ENCODE data around the gene OR11A1. TPM values are rescaled to one million over a fixed set of nuclear protein-coding genes. Genes with fewer than 3 reads are reported as not detected.

OR11A1 gene
- not detected in 2 replicates for total RNA-seq

GRCh38 chr6:29456971-29457370, at the start of gene OR11A1, which contains the start of gene OR2H1:
Gene OR11A1, minus strand, starts transcription at chr6:29457071. Its CDS starts 29,430 bp downstream, at chr6:29427641.
Gene OR2H1, plus strand, starts transcription at chr6:29457155. Its CDS starts 4,615 bp downstream, at chr6:29461770.

GRCh38 chr6:29487660-29488059, 30.8 kb upstream of the OR11A1 start, which contains the start of gene MAS1L:
Gene MAS1L, minus strand, starts transcription at chr6:29487956. Its CDS starts 54 bp downstream, at chr6:29487902.

DNA sequence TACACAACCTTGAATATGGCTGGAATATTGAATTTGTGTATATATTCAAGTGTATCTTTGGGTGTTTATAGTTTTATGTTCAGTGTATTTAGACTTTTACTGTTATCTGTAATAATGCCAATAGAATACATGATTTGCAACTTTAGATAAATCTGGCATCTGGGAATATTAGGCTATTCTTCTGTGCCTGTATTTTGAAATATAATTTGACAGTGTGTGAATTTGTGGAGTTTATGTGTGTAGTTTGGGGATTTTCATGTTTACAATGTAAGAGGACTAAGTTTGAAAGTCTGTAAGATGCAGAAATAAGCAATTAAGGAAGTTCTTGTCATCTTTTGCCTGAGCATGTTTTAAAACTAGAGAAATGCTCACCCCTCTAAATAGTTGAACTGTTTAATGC, 17.9 kb downstream of the OR11A1 start, which contains the start of gene OR10C1:
Gene OR10C1 (plus strand): TSS at position 301 of the 400 bp plus-strand sequence. CDS start 710 bp downstream, outside the sequence.

DNA sequence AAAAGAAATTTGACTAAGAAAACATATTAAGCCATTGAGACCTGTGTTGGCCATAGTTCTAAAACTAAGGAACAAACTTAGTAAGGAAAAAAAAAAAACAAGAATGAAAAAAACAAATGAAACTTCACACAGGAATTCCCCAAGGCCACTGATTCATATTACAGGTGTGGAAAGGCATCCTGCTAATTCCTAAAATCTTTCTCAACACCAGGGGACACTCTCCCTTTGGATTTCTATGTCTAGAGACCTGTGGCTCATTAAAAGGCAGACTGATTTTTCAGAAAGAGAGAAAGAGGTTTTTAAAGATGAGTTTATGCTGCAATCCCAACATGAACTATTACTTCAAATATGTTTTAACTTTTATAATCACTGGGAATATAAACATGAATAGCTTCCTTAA, 42.3 kb downstream of the OR11A1 start, which contains the start of gene OR12D1:
Gene OR12D1 (plus strand): TSS at position 341 of the 400 bp plus-strand sequence.

GRCh38 chr6:29395331-29395730, 61.5 kb downstream of the OR11A1 start, which contains the start of gene OR12D2:
Gene OR12D2, plus strand, starts transcription at chr6:29395631. Its CDS starts 1,069 bp downstream, at chr6:29396700.

Other genes starting within 250 kb of the OR11A1 start
- gene OR14J1, start 155.4 kb downstream of the OR11A1 start, total RNA-seq = not detected in 2 replicates
- gene OR5V1, start 88.2 kb downstream of the OR11A1 start, total RNA-seq = not detected in 2 replicates
- gene OR12D3, start 81.8 kb downstream of the OR11A1 start, total RNA-seq = not detected in 2 replicates
- not detected in 2 replicates for gene OR12D2, start 61.4 kb downstream of the OR11A1 start, total RNA-seq
- not detected in 2 replicates for gene OR12D1, start 42.1 kb downstream of the OR11A1 start, total RNA-seq
- gene OR10C1, start 17.8 kb downstream of the OR11A1 start, total RNA-seq = not detected in 2 replicates
- not detected in 2 replicates for gene OR2H1, start 84 bp upstream of the OR11A1 start, total RNA-seq
- not detected in 2 replicates for gene MAS1L, start 30.9 kb upstream of the OR11A1 start, total RNA-seq
- gene UBD, start 102.7 kb upstream of the OR11A1 start, total RNA-seq = not detected in 2 replicates
- not detected in 2 replicates for gene OR2H2, start 128.1 kb upstream of the OR11A1 start, total RNA-seq
- 8.2 and 16.3 TPM in 2 replicates for gene GABBR1, start 176.1 kb upstream of the OR11A1 start, total RNA-seq
- not detected in 2 replicates for gene MOG, start 200.0 kb upstream of the OR11A1 start, total RNA-seq
- not detected in 2 replicates for gene ZFP57, start 224.1 kb upstream of the OR11A1 start, total RNA-seq